H1 (cell line): ENCODE data around the gene NAA60. TPM values are rescaled to one million over a fixed set of nuclear protein-coding genes. Genes with fewer than 3 reads are reported as not detected.

ENCODE experiments used
- BACH1 ChIP-seq: IDR thresholded peaks from 2 replicates; pipeline ENCODE4 v1.6.1; 2012; ENCODE audit warnings: low read length, improper control_type of control experiment
- POLR2A ChIP-seq, 2 experiments: IDR thresholded peaks; 1 replicate in 1 of 2; 2 replicates in 1 of 2; pipeline ENCODE4 v1.6.1; 2011; ENCODE audit warnings: low read depth in 2 of 2, low read length in 2 of 2, mild to moderate bottlenecking in 2 of 2; ENCODE audit errors: control extremely low read depth in 1 of 2
- RFX5 ChIP-seq: IDR thresholded peaks from 2 replicates; pipeline ENCODE4 v1.6.1; 2011; ENCODE audit warnings: low read depth, low read length, improper control_type of control experiment, borderline replicate concordance
- RXRA ChIP-seq: IDR thresholded peaks from 2 replicates; pipeline ENCODE4 v1.6.1; 2011; ENCODE audit warnings: low read depth, mild to moderate bottlenecking, low read length, moderate library complexity; ENCODE audit not compliant: insufficient read depth
- SIN3A ChIP-seq, 2 experiments: IDR thresholded peaks in 1 of 2; conservative IDR thresholded peaks in 1 of 2; 2 replicates each; pipeline ENCODE4 v1.6.1; 2011 to 2012; ENCODE audit warnings: low read length in 2 of 2, improper control_type of control experiment in 1 of 2, low read depth in 1 of 2, mild to moderate bottlenecking in 1 of 2
- TCF12 ChIP-seq: IDR thresholded peaks from 2 replicates; pipeline ENCODE4 v1.6.1; 2011; ENCODE audit warnings: low read depth, mild to moderate bottlenecking, low read length
- polyA plus RNA-seq, 7 experiments: library from polyadenylated mRNA; depleted of rRNA in 3 of 7; stranded (reverse) in 5 of 7; unstranded in 2 of 7; fragments of >200 nt in 5 of 7; fragments of 200-250 nt in 2 of 7; gene quantifications; 1 replicate in 5 of 7; 2 replicates in 1 of 7; 4 replicates in 1 of 7; pipeline versions ENCODE4 v1.2.1 to v1.2.3, GENCODE V29; 2011 to 2013; ENCODE audit warnings: missing spikeins in 2 of 7, mixed read lengths in 2 of 7
- total RNA-seq: library from RNA; stranded (reverse); fragmentation: NEBNext Ultra II Directional; extraction: Animal tissue kit (Norgen Biotek cat#: 25700); gene quantifications from 2 replicates; pipeline ENCODE4 v1.2.1, GENCODE V29; 2021

NAA60 gene
- total and polyA plus RNA-seq, 2 of the 8 experiments (the other 6 are each of a cell fraction or from before 2014, with no cell fraction given) = 34.1 to 47.6 TPM

GRCh38 chr16:3459401-3460090, 16.1 kb downstream of the NAA60 start (continued):
- TF ChIP-seq SIN3A (conservative IDR thresholded peaks at IDR 0.05 in 1 of 2, IDR thresholded peaks at IDR 0.05 in 1 of 2; ENCODE audit: low read depth in 1 of 2, low read length in 2 of 2) = no peak; a peak in 1 of 4 replicates
- no peak for TF ChIP-seq TCF12
- TF ChIP-seq RFX5 = no peak
- TF ChIP-seq BACH1 = no peak
- no peak for TF ChIP-seq POLR2A (IDR thresholded peaks at IDR 0.05; ENCODE audit: control extremely low read depth in 1 of 2, low read depth in 2 of 2, low read length in 2 of 2)
- no peak for TF ChIP-seq RXRA
